Activated T-cell treated with anti-CD3 and anti-CD28 coated beads for 24 hours (primary cell): ENCODE data around the gene BMP5.

Experiments
- DNase-seq: peaks from one replicate; pipeline ENCODE4 v3.0.0-alpha.2; 2020; ENCODE audit warnings: low read depth

The BMP5 gene

DNA sequence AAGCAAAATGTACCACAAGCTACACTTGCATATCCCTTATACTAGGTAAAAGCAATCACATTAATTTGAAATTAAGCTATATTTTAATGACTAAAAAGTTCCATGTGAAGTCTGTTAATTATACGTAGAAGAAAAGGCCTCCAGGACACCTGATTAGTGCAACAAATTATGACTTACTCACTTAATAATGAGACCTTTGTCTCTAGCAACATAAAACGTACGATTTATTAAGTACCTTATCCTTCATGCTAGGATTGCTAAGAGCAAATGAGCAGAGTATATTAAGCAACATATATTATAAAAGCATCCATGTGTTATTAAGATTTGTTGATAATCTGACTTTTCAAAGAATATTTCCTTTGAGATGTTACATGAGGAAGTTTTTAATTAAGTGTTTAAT, 2.5 kb downstream of the BMP5 start:
- DNase-seq, result no peak

DNA sequence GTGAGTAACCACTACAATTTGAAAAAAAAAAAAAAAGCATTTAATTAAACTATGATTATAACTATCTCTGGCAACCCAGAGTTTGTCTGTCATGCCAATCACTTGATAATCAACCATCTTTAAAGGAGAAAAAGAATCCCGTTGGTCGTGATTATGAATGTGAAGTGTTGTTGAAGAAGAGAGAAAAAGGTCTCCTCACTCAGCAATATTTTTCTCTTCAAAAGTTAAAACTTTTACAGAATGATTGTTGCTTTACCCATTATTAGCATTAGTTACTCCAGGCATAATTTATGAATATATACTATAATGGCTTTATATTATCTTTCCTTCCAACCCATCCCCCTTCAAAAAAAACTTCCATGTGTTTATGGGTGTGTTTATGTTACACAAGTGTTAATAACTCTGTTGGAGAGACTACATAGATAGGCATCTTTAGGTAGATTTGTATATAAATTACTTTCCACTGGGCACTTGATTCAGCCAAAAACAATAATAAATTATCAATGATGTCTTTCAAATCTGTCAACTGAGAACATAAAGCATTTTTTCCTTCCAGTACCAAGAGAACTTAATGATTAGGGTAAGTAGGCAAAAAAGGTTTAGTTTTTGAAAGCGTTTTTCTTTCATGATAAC, 5.1 kb downstream of the BMP5 start:
- no peak for DNase-seq

DNA sequence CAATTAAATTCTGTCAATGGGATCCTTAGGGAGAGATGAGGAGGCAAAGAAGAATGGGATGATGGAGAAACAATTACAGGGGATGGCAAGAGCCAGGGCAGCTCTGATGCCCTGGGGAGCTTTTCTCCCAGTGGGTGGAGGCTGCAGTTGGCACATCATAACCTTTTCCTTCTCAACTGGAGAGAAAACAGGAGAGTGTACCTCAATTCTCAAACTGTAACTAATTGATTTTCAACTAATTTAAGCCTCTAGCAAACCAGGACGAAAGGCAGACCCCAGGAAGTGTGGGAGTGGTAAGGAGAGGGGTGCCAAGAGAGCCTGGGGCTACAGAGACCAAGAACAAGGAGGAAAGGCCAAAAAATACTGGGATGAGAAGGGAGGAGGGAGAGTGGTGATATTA, 5.7 kb downstream of the BMP5 start:
- DNase-seq, result no peak

DNA sequence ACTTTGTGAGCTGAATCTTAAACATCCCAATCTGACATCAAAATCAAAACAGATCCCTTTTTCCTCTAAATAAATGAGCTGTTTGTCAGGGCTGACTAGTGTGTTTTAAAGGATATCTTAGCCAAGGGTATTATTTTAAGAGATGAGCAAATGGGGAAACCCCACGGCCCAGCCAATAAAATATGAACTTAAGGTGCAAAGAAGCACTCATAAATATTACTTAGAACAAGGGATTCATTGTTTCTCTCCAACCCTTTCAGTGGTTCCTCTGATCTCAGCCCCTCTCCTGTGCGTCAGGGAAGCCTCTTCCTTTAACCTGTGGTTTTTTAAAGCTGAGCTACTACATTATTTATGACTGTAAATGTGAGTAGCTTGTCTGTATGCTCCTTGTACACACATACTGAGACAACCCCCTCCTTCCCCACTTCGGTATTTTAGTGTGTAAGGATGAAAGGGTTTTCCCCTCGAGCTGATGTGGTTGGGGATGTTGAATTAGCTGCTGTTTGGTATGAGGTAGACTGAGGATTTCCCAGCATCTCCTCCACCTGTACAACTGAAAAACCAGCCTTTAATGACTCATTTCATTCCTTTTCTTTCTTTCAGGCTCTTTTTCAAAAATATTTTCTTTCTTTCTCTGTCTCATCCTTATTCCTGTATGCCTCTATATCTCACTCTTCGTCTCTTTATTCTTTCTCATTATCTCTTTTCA, 6.5 kb downstream of the BMP5 start:
- no peak for DNase-seq

DNA sequence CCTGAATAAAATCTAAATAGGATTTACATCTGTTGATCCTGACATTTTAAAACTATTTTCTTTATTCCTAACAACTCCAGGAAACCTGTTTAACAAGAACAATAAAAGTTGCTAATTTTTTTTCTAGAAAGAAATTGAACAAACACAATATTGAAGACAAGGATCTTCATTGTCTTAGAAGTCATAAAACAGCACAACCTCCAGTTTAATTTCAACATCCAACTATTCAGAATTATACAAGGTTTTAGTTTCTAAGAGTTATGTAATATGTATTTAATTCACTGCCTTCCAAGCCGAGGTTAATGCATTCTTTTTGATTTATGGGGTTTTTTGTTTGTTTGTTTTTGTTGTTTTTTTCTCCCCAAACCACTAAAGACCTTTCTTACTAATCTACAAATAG, 7.2 kb downstream of the BMP5 start:
- DNase-seq, result no peak

DNA sequence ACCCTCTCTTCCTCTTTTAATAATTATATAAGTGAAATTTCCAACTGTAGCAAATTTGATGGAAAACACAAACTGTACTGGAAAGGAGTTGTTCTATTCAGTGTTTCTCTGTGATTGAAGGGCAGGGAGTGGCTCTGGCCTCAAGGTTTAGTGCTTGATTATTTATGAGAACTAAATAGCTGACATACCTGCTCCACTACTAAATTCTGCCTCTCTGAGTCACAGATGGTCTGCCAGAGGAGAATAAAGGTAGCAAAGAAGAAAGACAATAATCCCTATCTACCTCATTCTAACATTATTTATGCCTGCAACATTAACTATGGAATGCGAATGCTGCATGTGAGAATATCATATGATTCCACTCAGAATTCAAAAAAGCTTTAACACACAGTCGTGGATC, 9.3 kb downstream of the BMP5 start:
- no peak for DNase-seq

DNA sequence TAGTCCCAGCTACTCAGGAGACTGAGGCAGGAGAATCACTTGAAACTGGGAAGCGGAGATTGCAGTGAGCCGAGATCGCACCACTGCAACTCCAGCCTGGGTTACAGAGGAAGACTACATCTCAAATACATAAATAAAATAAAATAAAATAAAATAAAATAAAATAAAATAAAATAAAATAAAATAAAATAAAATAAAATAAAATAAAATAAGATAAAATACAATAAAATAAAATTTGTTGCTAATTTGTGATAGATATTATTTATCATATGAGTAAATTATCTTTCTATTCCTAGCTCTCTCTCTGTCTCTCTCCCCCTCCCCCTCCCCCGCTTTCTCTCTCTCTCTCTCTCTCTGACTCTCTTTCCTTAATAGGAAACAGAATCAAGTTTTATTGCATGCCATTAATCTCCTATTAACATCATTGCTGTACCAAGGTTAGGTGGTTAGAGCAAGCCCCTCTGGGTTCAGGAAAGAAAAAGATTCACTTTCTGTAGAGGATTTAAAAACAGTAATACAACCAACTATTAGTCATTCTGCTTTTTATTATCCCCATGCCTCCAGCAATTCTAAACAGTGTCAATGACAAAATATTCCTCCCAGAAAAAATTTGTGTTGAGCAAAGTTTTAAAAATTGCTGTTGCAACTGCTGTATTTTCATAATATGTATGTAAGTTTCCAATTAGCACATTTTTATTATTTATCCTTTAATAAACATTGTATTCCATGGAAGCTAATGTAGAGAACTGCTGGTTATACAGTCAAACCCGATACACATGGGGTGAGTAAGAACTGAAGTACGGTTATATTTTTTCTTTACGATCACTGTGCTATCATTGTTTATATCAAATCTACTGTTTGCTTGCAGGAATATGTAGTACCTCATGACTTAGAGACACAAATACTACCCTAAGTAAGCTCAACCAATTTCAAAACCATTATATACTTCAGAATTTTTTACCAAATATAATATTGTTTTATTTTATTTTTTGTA, 22.1 kb downstream of the BMP5 start:
- no peak for DNase-seq

DNA sequence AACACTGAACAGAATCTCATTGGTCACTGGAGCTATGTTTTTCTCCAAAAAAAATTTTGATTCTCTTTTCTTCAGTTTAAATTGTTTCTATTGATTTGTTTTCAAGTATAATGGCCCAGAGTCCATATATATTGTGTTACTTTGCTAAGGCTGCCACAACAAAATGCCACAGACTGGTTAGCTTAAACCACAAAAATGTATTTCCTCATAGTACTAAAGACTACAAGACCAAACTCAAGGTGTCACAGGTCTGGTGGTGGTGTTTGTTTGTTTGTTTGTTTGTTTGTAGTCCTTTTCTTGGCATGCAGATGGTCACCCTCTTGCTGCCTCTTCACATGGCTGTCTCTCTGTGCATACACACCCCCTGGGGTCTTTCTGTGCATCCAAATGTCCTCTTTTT, 34.0 kb downstream of the BMP5 start:
- DNase-seq, result no peak

DNA sequence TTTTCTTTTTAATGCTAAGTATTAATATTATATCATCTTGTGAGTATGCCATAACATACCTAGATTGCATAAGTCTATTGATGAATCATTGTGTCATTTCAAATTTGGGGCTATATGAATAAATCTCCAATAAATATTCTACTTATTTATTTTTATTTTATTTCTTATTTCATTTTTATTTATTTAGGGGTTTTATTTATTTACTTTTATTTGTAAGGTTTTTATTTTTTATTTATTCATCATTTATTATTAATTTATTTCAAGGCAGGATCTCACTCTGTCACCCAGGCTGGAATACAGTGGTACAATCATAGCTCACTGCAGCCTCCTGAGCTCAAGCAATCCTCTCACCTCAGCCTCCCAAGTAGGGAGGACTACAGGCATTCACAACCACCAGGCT, 36.3 kb downstream of the BMP5 start:
- DNase-seq, result no peak

DNA sequence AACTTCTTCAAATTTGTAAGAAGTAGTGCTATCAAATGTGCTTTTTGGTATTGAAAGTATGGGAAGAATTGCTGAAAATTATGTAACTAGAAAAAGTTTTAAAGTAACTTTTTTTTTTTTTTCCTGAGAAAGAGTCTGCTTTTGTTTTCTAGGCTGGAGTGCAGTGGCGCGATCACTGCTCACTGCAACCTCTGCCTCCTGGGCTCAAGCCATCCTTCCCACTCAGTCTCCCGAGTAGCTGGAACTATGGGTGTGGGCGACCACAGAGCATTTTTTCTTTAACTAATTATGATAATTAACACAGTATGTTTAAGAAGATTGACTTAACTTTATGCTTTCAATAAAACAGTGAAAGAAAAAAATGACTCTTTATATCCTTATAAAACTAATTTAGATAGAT, 38.4 kb downstream of the BMP5 start:
- DNase-seq, result no peak

DNA sequence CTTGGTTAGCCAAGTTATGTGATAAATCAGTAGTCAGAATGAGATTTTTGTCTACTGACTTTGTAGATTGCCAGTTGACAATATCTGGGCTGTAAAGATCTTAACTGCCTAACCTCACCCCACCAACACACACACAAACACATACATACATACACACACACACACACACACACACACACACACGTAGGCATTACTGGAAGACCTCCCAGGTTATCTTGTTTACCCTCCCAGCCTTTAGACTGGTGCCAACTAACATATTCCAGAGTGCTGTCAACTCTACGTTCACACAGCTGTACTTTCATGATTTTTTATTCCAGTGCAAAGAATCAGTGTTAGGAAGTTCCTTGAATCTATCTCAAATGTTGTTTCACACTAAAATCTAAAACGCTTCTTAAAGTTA, 38.9 kb downstream of the BMP5 start:
- DNase-seq, result no peak

DNA sequence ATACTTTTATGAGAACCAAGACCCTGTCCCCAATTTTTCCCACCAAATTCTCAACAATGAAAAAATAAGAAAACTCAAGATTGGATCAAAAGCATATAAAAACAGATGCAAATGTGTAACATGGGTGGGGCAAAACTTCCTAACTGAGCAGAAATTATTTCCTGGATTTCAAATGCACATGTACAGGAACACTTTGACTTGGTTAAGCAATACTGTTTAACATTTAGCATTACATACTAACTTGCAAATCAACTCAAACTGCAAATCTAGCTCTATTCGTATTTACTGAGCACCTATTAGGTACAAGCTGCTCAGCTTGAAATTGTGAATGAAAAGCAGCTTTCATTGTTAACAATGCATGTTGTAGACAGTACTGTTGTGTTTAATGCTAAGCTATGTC, 40.2 kb downstream of the BMP5 start:
- no peak for DNase-seq

DNA sequence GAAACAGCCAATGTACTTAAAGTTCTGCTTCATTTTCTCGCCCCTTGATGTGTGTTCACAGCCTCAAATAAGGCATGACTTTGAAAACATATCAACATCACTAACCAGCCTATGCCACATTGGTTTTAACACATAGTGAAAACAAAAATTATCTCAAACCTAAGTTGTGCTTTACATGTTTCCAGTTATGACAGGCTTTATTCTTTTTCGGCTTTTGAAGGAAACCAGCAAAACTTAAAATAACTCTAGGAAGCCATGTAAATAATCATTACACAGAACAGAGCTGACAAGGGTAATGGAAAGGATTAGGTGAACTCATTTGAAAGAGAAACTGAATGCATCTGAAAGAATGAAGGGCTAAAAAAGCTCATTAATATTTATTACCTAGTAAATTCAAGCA, 42.1 kb downstream of the BMP5 start:
- DNase-seq, result no peak

DNA sequence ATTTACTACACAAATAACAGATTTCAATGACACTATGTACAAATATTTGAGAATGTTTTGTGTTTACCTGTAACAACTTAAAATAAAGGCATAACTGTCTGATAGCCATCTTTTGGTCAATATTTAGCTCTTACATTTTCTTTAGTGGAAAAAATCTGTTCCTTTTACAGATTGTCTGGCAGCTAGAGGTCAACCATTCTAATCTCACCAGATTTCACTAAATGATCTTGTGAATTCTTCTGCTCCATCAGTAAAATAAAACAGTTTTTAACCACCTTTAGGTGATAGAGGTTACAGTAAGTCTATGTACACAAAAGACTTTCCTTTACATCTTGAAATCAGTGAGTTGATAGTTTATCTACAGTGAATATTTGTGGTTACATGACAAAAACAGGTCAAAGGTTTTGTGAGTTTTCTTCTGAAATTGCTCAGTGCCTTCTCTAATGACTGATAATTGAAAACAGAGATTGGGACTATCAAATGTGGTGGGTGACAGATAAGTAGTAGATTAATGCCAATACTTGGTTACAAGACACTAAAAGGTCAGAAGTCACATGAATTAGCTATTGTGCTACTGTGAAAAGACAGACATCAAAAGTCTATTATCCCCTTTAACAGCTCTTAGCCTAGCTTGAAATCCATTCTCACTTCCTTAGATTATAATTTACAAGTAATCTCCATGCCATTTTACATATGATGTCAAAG, 47.4 kb downstream of the BMP5 start:
- no peak for DNase-seq

DNA sequence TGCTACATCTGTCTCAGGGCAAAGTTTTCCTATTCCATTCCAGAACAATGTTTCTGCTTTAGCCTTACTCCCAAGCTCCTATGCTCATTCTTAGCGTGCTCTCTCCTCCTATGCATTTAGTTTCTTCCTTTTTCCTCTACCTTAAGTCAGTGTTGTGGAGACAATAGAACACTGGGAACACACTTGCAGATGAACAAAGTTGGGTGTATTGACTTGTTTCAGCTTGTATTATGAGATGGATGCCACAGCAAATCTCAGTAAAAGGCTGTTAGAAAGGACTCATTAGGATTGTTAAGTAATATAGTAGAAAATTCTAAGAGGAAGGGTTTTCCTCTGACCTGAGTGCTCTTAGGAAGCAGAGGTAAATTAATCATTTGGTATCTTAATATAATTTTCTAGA, 48.4 kb downstream of the BMP5 start:
- no peak for DNase-seq

DNA sequence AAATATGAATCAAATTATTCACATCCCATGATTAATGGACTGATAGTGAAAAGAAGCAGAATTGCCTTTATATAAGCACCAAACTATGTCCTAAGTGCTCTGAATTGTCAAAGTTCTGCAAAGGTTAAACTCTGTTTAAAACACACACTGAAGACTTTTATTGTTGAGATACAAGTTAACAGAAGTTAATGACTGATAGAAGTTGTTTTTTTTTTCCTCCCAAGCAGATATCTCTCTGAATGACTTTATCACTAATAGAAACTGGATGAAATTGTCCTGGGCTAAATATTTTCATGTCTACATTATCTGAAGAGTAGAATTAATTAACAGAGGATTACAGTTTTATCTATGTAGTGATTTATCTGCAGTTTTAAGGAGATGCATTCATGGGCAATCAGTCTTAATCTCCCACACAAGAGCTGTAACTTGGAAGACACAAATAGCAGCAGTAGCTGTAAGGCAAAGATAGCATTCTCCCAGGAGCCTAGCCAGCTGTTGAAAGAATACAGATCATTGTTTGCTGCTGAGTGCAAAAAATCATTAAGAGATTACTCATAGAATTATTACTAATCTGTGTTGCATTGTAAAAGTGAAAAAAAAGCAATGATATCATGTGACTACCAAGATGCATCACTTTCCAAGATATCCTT, 49.9 kb downstream of the BMP5 start:
- no peak for DNase-seq

DNA sequence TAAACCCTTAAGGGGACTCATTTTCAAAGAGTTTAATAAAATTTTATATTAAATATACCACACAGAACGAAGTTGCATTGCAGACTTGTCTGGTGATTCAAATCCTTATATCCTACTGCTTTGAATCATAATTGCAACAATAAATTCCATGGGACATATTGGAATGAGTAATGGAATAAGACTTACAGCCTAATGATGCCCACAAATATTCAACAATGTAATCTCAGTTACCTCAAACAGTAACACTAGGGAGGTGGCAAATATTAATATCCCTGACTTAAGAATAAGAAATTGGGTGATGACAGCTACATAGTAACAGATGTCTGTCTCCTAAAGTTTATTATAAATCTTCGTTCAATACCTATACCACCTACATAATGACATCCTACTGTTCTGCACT, 52.6 kb downstream of the BMP5 start:
- no peak for DNase-seq

DNA sequence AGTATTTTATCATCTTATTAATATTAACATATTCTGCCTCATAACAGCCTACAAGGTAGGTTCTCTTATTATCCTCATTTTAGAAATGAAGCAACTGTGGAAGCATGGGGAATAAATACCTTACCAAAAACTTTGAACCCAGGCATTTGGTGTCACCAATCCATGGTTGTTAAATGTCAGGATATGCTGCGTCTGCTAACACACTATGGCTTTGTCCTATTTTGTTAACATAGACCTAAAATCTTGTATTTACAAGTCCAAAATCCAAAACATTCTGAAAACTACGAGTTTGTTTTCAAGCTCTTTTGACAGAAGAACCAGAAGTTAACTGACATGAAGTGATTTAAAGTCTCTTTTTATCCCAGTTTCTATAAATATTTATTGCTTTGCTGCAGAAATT, 53.4 kb downstream of the BMP5 start:
- DNase-seq, result no peak

DNA sequence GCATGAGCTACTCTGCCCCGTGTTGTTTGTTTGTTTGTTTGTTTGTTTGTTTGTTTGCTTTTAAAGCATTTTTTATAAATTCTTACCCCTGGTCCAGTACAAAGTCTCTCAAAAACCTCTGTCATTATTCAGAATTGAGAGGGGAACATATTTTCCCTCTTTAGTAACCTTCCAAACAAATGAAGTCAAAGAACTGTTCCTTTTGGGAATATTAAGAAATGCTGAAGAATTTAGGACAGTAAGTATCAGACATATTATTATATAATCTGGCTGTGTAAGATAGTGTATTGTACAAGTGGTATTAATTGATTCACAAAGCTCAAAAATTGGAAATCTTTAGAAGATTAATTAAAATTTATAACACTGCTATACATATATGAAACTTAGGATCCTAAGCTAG, 54.7 kb downstream of the BMP5 start:
- DNase-seq, result no peak

DNA sequence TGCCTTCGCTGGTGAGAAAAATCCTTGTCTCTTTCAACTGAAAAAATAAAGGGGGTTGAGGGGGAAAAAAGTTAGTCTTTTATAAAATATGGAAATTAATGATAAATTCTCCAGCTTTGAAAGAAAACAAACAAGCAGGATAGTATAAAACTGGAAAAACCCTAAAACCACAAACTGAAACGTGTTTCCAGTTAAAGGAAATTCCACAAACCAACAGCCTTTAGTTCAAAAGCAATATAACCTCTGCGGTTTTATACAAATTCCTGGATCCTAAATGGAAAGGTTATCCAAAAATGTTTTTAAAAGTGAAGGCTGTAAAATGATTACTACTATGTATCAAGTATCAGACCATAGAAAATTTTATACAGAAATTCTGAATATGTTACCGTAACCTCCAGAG, 55.6 kb downstream of the BMP5 start:
- no peak for DNase-seq

DNA sequence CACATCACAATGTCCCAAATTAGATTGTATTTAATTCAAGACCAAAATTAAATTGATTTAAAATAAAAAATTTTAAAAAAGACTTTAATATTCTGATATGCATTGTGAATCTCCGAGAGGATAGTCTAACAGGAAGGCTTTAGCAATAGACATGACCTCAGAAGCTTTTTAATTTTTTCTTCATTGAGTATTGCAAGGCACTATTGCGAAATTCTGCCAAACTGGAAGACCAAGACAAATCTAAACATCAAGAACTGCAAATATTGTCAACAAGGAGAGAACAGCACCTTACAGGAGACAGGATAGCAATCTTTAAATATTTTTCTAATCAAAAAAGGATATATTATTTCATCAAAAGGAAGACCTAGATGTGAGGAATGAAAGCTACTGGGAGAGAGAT, 56.9 kb downstream of the BMP5 start:
- DNase-seq, result no peak

DNA sequence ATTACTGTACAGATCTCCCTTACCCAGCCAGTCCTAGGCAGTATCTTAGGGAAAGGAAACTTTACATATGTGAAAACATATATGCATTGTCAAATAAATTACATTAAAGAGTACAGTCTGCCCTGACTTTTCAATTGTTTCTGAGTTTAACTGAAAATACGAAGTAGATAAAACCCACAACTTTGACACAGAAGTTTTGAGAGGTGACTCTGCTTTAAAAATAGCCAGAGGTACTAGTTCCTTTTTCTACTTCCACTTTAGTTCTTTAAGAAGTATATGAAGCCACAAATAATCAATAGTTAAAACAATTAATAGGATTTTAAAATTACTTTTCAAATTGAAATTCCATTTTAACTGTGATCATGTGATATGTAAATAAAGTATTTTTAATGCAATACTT, 62.9 kb downstream of the BMP5 start:
- no peak for DNase-seq
